H9 (cell line): ENCODE measurements around the gene PHOSPHO2. TPM values are rescaled to one million over a fixed set of nuclear protein-coding genes. Genes with fewer than 3 reads are reported as not detected.

Experiments
- DNase-seq: peaks from one replicate; pipeline ENCODE4 v3.0.0-alpha.2; 2017
- H2AFZ ChIP-seq: one replicate; pipeline ENCODE4 v1.6.1; 2013; ENCODE audit warnings: mild to moderate bottlenecking, low read length, control low read depth, moderate library complexity
- H2AK5ac ChIP-seq: 2 replicates; pipeline ENCODE4 v1.6.1; 2013; ENCODE audit warnings: low read length, control low read depth, mixed read lengths; ENCODE audit not compliant: insufficient read length
- H2BK120ac ChIP-seq: one replicate; pipeline ENCODE4 v1.6.1; 2013; ENCODE audit warnings: low read depth, mild to moderate bottlenecking, low read length, control low read depth, inconsistent platforms; ENCODE audit not compliant: poor library complexity, severe bottlenecking
- H2BK12ac ChIP-seq: 2 replicates; pipeline ENCODE4 v1.6.1; 2013; ENCODE audit warnings: low read length, control low read depth, mixed read lengths, low read depth; ENCODE audit not compliant: insufficient read length
- H2BK15ac ChIP-seq: 2 replicates; pipeline ENCODE4 v1.6.1; 2013; ENCODE audit warnings: low read depth, low read length, control low read depth
- H2BK20ac ChIP-seq: one replicate; pipeline ENCODE4 v1.6.1; 2013; ENCODE audit warnings: low read depth, mild to moderate bottlenecking, low read length, control low read depth, inconsistent platforms; ENCODE audit not compliant: poor library complexity, severe bottlenecking
- H2BK5ac ChIP-seq: 2 replicates; pipeline ENCODE4 v1.6.1; 2013; ENCODE audit warnings: low read length, control low read depth, mixed read lengths; ENCODE audit not compliant: insufficient read length
- H3K14ac ChIP-seq: 2 replicates; pipeline ENCODE4 v1.6.1; 2013; ENCODE audit warnings: low read length, control low read depth; ENCODE audit not compliant: insufficient read depth
- H3K18ac ChIP-seq: 2 replicates; pipeline ENCODE4 v1.6.1; 2013; ENCODE audit warnings: low read depth, mild to moderate bottlenecking, mixed read lengths, low read length, control low read depth; ENCODE audit not compliant: insufficient read length
- H3K23ac ChIP-seq: 2 replicates; pipeline ENCODE4 v1.6.1; 2013; ENCODE audit warnings: low read length, control low read depth, mixed read lengths, low read depth; ENCODE audit not compliant: insufficient read length
- H3K23me2 ChIP-seq: 2 replicates; pipeline ENCODE4 v1.6.1; 2013; ENCODE audit warnings: low read depth, mild to moderate bottlenecking, mixed read lengths, low read length, control low read depth; ENCODE audit not compliant: insufficient read length, poor library complexity, severe bottlenecking
- H3K27ac ChIP-seq: 2 replicates; pipeline ENCODE4 v1.5.1; 2013; ENCODE audit warnings: low read length, control low read depth, mixed read lengths, low read depth; ENCODE audit not compliant: insufficient read length
- H3K27me3 ChIP-seq: 2 replicates; pipeline ENCODE4 v1.6.1; 2013; ENCODE audit warnings: low read length, control low read depth, inconsistent platforms; ENCODE audit not compliant: insufficient read depth
- H3K4ac ChIP-seq: 2 replicates; pipeline ENCODE4 v1.6.1; 2013; ENCODE audit warnings: low read depth, mild to moderate bottlenecking, control low read depth, inconsistent platforms, low read length, moderate library complexity
- H3K4me1 ChIP-seq: 2 replicates; pipeline ENCODE4 v1.6.1; 2013; ENCODE audit warnings: low read length, control low read depth, inconsistent platforms; ENCODE audit not compliant: insufficient read depth
- H3K4me2 ChIP-seq: 2 replicates; pipeline ENCODE4 v1.6.1; 2013; ENCODE audit warnings: low read length, control low read depth, mixed read lengths; ENCODE audit not compliant: insufficient read length, insufficient read depth
- H3K56ac ChIP-seq: 2 replicates; pipeline ENCODE4 v1.6.1; 2013; ENCODE audit warnings: low read depth, mild to moderate bottlenecking, mixed read lengths, low read length, control low read depth; ENCODE audit not compliant: insufficient read length
- H3K79me1 ChIP-seq: 2 replicates; pipeline ENCODE4 v1.6.1; 2013; ENCODE audit warnings: low read depth, mild to moderate bottlenecking, moderate library complexity, low read length, control low read depth, inconsistent platforms; ENCODE audit not compliant: insufficient read depth, poor library complexity, severe bottlenecking
- H3K79me2 ChIP-seq: 2 replicates; pipeline ENCODE4 v1.6.1; 2013; ENCODE audit warnings: low read length, control low read depth, inconsistent platforms; ENCODE audit not compliant: insufficient read depth
- H3K9ac ChIP-seq: 2 replicates; pipeline ENCODE4 v1.6.1; 2013; ENCODE audit warnings: low read length, control low read depth, mixed read lengths; ENCODE audit not compliant: insufficient read length; ENCODE audit errors: extremely low read depth
- H3K9me3 ChIP-seq: one replicate; pipeline ENCODE4 v1.6.1; 2013; ENCODE audit warnings: low read depth, low read length, inconsistent platforms; ENCODE audit not compliant: control insufficient read depth
- H3T11ph ChIP-seq: one replicate; pipeline ENCODE4 v1.6.1; 2013; ENCODE audit warnings: mild to moderate bottlenecking, low read length, control low read depth, inconsistent platforms
- H4K20me1 ChIP-seq: one replicate; pipeline ENCODE4 v1.6.1; 2013; ENCODE audit not compliant: control insufficient read depth, insufficient read length, insufficient read depth
- H4K5ac ChIP-seq: 2 replicates; pipeline ENCODE4 v1.6.1; 2013; ENCODE audit warnings: low read depth, mild to moderate bottlenecking, mixed read lengths, low read length, control low read depth; ENCODE audit not compliant: insufficient read length
- H4K8ac ChIP-seq: replicated peaks from 2 replicates; pipeline ENCODE4 v1.6.1; 2013; ENCODE audit warnings: low read length, control low read depth, mixed read lengths, low read depth; ENCODE audit not compliant: insufficient read length
- H4K91ac ChIP-seq: 2 replicates; pipeline ENCODE4 v1.6.1; 2013; ENCODE audit warnings: low read depth, mild to moderate bottlenecking, moderate library complexity, mixed read lengths, low read length, control low read depth; ENCODE audit not compliant: insufficient read length
- H3K27ac Mint-ChIP-seq, 3 experiments: 2 replicates in 2 of 3; 3 replicates in 1 of 3; pipeline ENCODE4 v1.8.0; 2020 to 2021; ENCODE audit warnings: mixed read lengths in 3 of 3, mild to moderate bottlenecking in 1 of 3, moderate library complexity in 1 of 3
- H3K27me3 Mint-ChIP-seq: 2 replicates; pipeline ENCODE4 v1.8.0; 2021; ENCODE audit warnings: low read depth, mild to moderate bottlenecking, moderate library complexity, mixed read lengths
- H3K36me3 Mint-ChIP-seq, 3 experiments: 2 replicates in 2 of 3; 3 replicates in 1 of 3; pipeline ENCODE4 v1.8.0; 2020 to 2021; ENCODE audit warnings: low read depth in 3 of 3, mixed read lengths in 3 of 3; ENCODE audit not compliant: insufficient read depth in 1 of 3
- H3K4me1 Mint-ChIP-seq, 2 experiments: 2 replicates each; pipeline ENCODE4 v1.8.0; 2020; ENCODE audit warnings: mixed read lengths in 2 of 2
- H3K4me3 Mint-ChIP-seq, 2 experiments: 2 replicates in 1 of 2; 3 replicates in 1 of 2; pipeline ENCODE4 v1.8.0; 2020 to 2021; ENCODE audit warnings: mild to moderate bottlenecking in 2 of 2, mixed read lengths in 2 of 2, moderate library complexity in 1 of 2
- H3K9me3 Mint-ChIP-seq, 2 experiments: 2 replicates in 1 of 2; 3 replicates in 1 of 2; pipeline ENCODE4 v1.8.0; 2020; ENCODE audit warnings: mild to moderate bottlenecking in 2 of 2, mixed read lengths in 2 of 2, moderate library complexity in 1 of 2
- CTCF ChIP-seq: fragments of 200-600 bp; sonication (generic); conservative IDR thresholded peaks from 3 replicates; pipeline ENCODE4 v1.8.0; 2021; ENCODE audit warnings: antibody characterized with exemption, mild to moderate bottlenecking
- WGBS: extraction: QIAGEN DNeasy Blood & Tissue Kit; methylation state at CpG from one replicate; pipeline ENCODE4 v1.1.7; 2013; ENCODE audit warnings: missing lambda C conversion rate, low lambda C conversion rate, mixed read lengths; ENCODE audit not compliant: insufficient read length; ENCODE audit errors: extremely low coverage; 5-methylcytosine and 5-hydroxymethylcytosine counted together
- total RNA-seq: library from RNA; stranded (reverse); gene quantifications from 2 replicates; pipeline ENCODE4 v1.2.1, GENCODE V29; 2021

PHOSPHO2 gene
- total RNA-seq, 1 experiment from 2014 or later, result 7.2 TPM

- Histone ChIP-seq H3K4me1 (no peaks in the 10 kb centered on the region), H2BK20ac (no peak overlapping the region), H3K14ac (no peak overlapping the region), H4K91ac (no peak overlapping the region), H3K4me2 (no peak overlapping the region), H2BK5ac (no peak overlapping the region), H3K79me1 (no peaks in the 10 kb centered on the region), H3K9me3 (no peaks in the 10 kb centered on the region), H3K23me2 (no peaks in the 10 kb centered on the region), H3K4ac (no peak overlapping the region), H3T11ph (no peak overlapping the region), H4K20me1 (no peaks in the 10 kb centered on the region), H3K79me2 (no peaks in the 10 kb centered on the region), H2BK15ac (no peak overlapping the region), H2AFZ (no peak overlapping the region), H3K9ac (no peak overlapping the region), H4K8ac (no peak overlapping the region), H3K27me3 (no peaks in the 10 kb centered on the region), H2BK12ac (no peak overlapping the region), H3K18ac (no peak overlapping the region), H3K56ac (no peak overlapping the region), H4K5ac (no peak overlapping the region), H2AK5ac (no peak overlapping the region), H3K23ac (no peak overlapping the region), H2BK120ac (no peak overlapping the region), H3K27ac (no peak overlapping the region)
- Mint-ChIP-seq H3K27ac (no peak overlapping the region), H3K27me3 (no peaks in the 10 kb centered on the region), H3K4me3 (no peak overlapping the region), H3K36me3 (peaks cover 9 to 17% (median 14%) of the 10 kb centered on the region in 3 experiments; a peak in 6 of 7 replicates), H3K4me1 (no peaks in the 10 kb centered on the region), H3K9me3 (peaks cover 8% of the 10 kb centered on the region in 2 experiments)
- no CpG with 5 or more reads among the region's 1 CpG for WGBS
- DNase-seq, result no peak
- no peak for TF ChIP-seq CTCF
Measured at GRCh38 chr2:169709331-169709730, 15.1 kb downstream of the PHOSPHO2 start.
